OCI-LY7 (cell line): Measurements from ENCODE around the gene C2. TPM values are rescaled to one million over a fixed set of nuclear protein-coding genes. Genes with fewer than 3 reads are reported as not detected.
A peak's percentile ranks its signal among the peaks of the same experiment; 100 is the strongest.
"Not testable (repeated sequence)": the region's sequence is repeated elsewhere in the genome, so short reads cannot be mapped to it uniquely, and the experiment has no call there.

Experiments used
- BruUV-seq: library from RNA; stranded (reverse); fragments of 400-500 nt; replicated peaks from 2 replicates; lab custom pipeline; 2021; lab: Mats Ljungman, UMichigan
- CTCF ChIA-PET: fragments of 300-600 bp; sonication (Branson Sonifier 250); formaldehyde crosslinking; loops from one replicate; lab custom pipeline; 2022; ENCODE audit warnings: antibody characterized with exemption; ENCODE audit not compliant: unreplicated experiment; lab: Charles Lee
- POLR2A ChIA-PET: fragments of 300-600 bp; sonication (Branson Sonifier 250); formaldehyde crosslinking; loops from one replicate; lab custom pipeline; 2022; ENCODE audit warnings: antibody characterized with exemption; lab: Charles Lee
- DNase-seq: peaks from one replicate; pipeline ENCODE4 v3.0.0-alpha.2; 2015; ENCODE audit warnings: low spot score
- H2AFZ ChIP-seq: fragments of 200-600 bp; sonication (generic), shearing (Covaris generic); 2 replicates; pipeline ENCODE4 v1.6.1; 2014; ENCODE audit warnings: mild to moderate bottlenecking, antibody characterized with exemption, low read length, moderate library complexity
- H3K27ac ChIP-seq: fragments of 200-600 bp; sonication (generic); 2 replicates; pipeline ENCODE4 v1.5.1; 2014; ENCODE audit warnings: mixed run types, low read depth, mild to moderate bottlenecking, moderate library complexity, low read length, inconsistent platforms; ENCODE audit not compliant: poor library complexity, severe bottlenecking
- H3K36me3 ChIP-seq: fragments of 200-600 bp; sonication (generic); 2 replicates; pipeline ENCODE4 v1.6.1; 2014; ENCODE audit warnings: mild to moderate bottlenecking, antibody characterized with exemption, low read length, moderate library complexity, mixed read lengths; ENCODE audit not compliant: insufficient read depth
- H3K4me1 ChIP-seq: fragments of 200-600 bp; sonication (generic); 2 replicates; pipeline ENCODE4 v1.5.1; 2014; ENCODE audit warnings: mild to moderate bottlenecking, low read length; ENCODE audit not compliant: insufficient read depth, poor library complexity, severe bottlenecking
- H3K4me2 ChIP-seq: fragments of 200-600 bp; sonication (generic); 2 replicates; pipeline ENCODE4 v1.6.1; 2014; ENCODE audit warnings: mild to moderate bottlenecking, low read length
- H3K4me3 ChIP-seq: fragments of 200-600 bp; sonication (generic); 2 replicates; pipeline ENCODE4 v1.5.1; 2014; ENCODE audit warnings: mild to moderate bottlenecking, low read depth, low read length; ENCODE audit not compliant: poor library complexity, severe bottlenecking
- H3K79me2 ChIP-seq: fragments of 200-600 bp; sonication (generic); 2 replicates; pipeline ENCODE4 v1.6.1; 2016; ENCODE audit warnings: low read depth, mild to moderate bottlenecking, low read length, moderate library complexity, mixed read lengths; ENCODE audit not compliant: insufficient read depth
- H3K9me2 ChIP-seq: fragments of 200-600 bp; sonication (generic); 2 replicates; pipeline ENCODE4 v1.6.1; 2016; ENCODE audit warnings: mild to moderate bottlenecking, low read length, mixed read lengths; ENCODE audit not compliant: insufficient read depth
- H3K9me3 ChIP-seq: fragments of 200-600 bp; sonication (generic); 2 replicates; pipeline ENCODE4 v1.6.1; 2014; ENCODE audit warnings: mild to moderate bottlenecking, mixed run types, low read length, mixed read lengths
- H4K20me1 ChIP-seq: fragments of 200-600 bp; sonication (generic); 2 replicates; pipeline ENCODE4 v1.6.1; 2014; ENCODE audit warnings: mild to moderate bottlenecking, antibody characterized with exemption, low read length, moderate library complexity, mixed read lengths; ENCODE audit not compliant: insufficient read depth
- CTCF ChIP-seq: fragments of 200-600 bp; sonication (generic); conservative IDR thresholded peaks from 2 replicates; pipeline ENCODE4 v1.5.1; 2014; ENCODE audit warnings: mild to moderate bottlenecking, antibody characterized with exemption, low read length, moderate library complexity, mixed read lengths
- EZH2phosphoT487 ChIP-seq: fragments of 200-600 bp; sonication (generic); IDR thresholded peaks from 2 replicates; pipeline ENCODE4 v1.6.1; 2018; ENCODE audit warnings: low read depth, borderline replicate concordance, mild to moderate bottlenecking, mixed run types, antibody characterized with exemption, low read length, moderate library complexity, mixed read lengths
- intact Hi-C: fragments of 100-400 bp; cut with micrococcal nuclease; formaldehyde crosslinking; loops from one replicate; pipeline ENCODE4 v1.10.0; 2022; ENCODE audit not compliant: unreplicated experiment
- total RNA-seq, 2 experiments: library from RNA; depleted of rRNA in 1 of 2; stranded (reverse); fragments of >200 nt in 1 of 2; shearing (Covaris generic) in 1 of 2; gene quantifications; 2 replicates each; pipeline ENCODE4 v1.2.3, GENCODE V29; 2014 to 2022

C2 gene
- total RNA-seq, 2 experiments from 2014 or later = 3.4 to 4.4 TPM

- Histone ChIP-seq H3K4me1 (peaks cover 25% of the 10 kb centered on the region), H3K27ac (peak within 1 kb of the TSS; percentile 70), H3K79me2 (peaks cover 18% of the 10 kb centered on the region; the same call in 1 of the 2 replicates), H3K4me3 (peak within 1 kb of the TSS; percentile 82), H2AFZ (peak within 1 kb of the TSS; percentile 71; the same call in 1 of the 2 replicates), H4K20me1 (no peaks in the 10 kb centered on the region), H3K9me2 (no peaks in the 10 kb centered on the region), H3K36me3 (peaks cover 37% of the 10 kb centered on the region), H3K9me3 (no peaks in the 10 kb centered on the region), H3K4me2 (peak within 1 kb of the TSS; percentile 98)
- no TSS peak for BruUV-seq
- TF ChIP-seq CTCF (no peak), EZH2phosphoT487 (no peak)
- ChIA-PET CTCF (interaction anchor here (0.6 to 1.0 kb wide), 2 partner anchors 49 to 82 kb away, joined by 3 to 4 read pairs; no protein-coding TSS in a partner anchor), POLR2A (interaction anchor here (0.6 to 3.7 kb wide), 3 partner anchors 14 to 310 kb away, joined by 3 to 26 read pairs (median 4); partner anchors contain the start of genes NELFE and SKIC2)
- intact Hi-C loops = loop anchor here (1.0 kb wide), 1 partner anchor 13 kb away; the partner anchor contains the start of gene SKIC2
- DNase-seq = peak; percentile 99
These were observed 44.6 kb downstream of the C2 start, which contains the start of gene DXO for GRCh38 chr6:31971993-31972708. DXO (minus strand) TSS chr6:31972138; CDS start chr6:31971675, 463 bp downstream.

GRCh38 chr6:31972709-31973350, 45.3 kb downstream of the C2 start:
- Histone ChIP-seq H3K79me2 (peaks cover 18% of the 10 kb centered on the region; the same call in 1 of the 2 replicates), H3K36me3 (peaks cover 30% of the 10 kb centered on the region), H3K9me3 (no peaks in the 10 kb centered on the region), H4K20me1 (no peaks in the 10 kb centered on the region), H3K4me3 (peak overlapping the region; percentile 82), H3K9me2 (no peaks in the 10 kb centered on the region), H3K4me1 (peaks cover 25% of the 10 kb centered on the region), H3K4me2 (peak overlapping the region; percentile 98), H2AFZ (peak overlapping the region; percentile 71; the same call in 1 of the 2 replicates), H3K27ac (peak overlapping the region; percentile 70)
- no TSS peak for BruUV-seq
- no peak for DNase-seq
- intact Hi-C loops = loop anchor here (1.0 kb wide), 1 partner anchor 14 kb away; the partner anchor contains the start of gene SKIC2
- CTCF ChIA-PET = no interaction called here
- TF ChIP-seq CTCF (no peak), EZH2phosphoT487 (no peak)
- POLR2A ChIA-PET = interaction anchor here (0.6 to 3.7 kb wide), 2 partner anchors 14 to 120 kb away, joined by 3 to 26 read pairs; partner anchors contain the start of genes NELFE and SKIC2

- H3K27ac ChIP-seq, H3K9me2 ChIP-seq, H3K4me2 ChIP-seq, DNase-seq, CTCF ChIA-PET, H3K9me3 ChIP-seq, intact Hi-C loops, POLR2A ChIA-PET, H3K4me3 ChIP-seq, H2AFZ ChIP-seq, H4K20me1 ChIP-seq, BruUV-seq, H3K36me3 ChIP-seq: not testable (repeated sequence)
- peaks cover 16% of the 10 kb centered on the region; the same call in 1 of the 2 replicates for H3K79me2 ChIP-seq
- H3K4me1 ChIP-seq = peaks cover 16% of the 10 kb centered on the region
These were observed 48.5 kb downstream of the C2 start for GRCh38 chr6:31976065-31976464.
